IPS DF 6.9 (cell line): Measurements from ENCODE around the gene OBSCN.

Source experiments
- DNase-seq: peaks from one replicate; pipeline ENCODE4 v3.0.0-alpha.2; 2013; ENCODE audit warnings: low read depth, low spot score
- H3K27ac ChIP-seq: one replicate; pipeline ENCODE4 v1.5.1; 2013; ENCODE audit warnings: low read length, control low read depth
- H3K27me3 ChIP-seq: 2 replicates; pipeline ENCODE4 v1.6.1; 2013; ENCODE audit warnings: mild to moderate bottlenecking, low read length; ENCODE audit not compliant: control insufficient read depth, insufficient read depth
- H3K36me3 ChIP-seq: 2 replicates; pipeline ENCODE4 v1.6.1; 2013; ENCODE audit warnings: low read length; ENCODE audit not compliant: control insufficient read depth, insufficient read depth
- H3K4me1 ChIP-seq: 2 replicates; pipeline ENCODE4 v1.6.1; 2013; ENCODE audit warnings: low read length; ENCODE audit not compliant: control insufficient read depth, insufficient read depth
- H3K4me3 ChIP-seq: 2 replicates; pipeline ENCODE4 v1.5.1; 2013; ENCODE audit warnings: mild to moderate bottlenecking, low read length
- H3K9me3 ChIP-seq: 2 replicates; pipeline ENCODE4 v1.6.1; 2013; ENCODE audit warnings: low read length, inconsistent platforms; ENCODE audit not compliant: control insufficient read depth, insufficient read depth
- WGBS: extraction: QIAGEN DNeasy Blood & Tissue Kit; methylation state at CpG from one replicate; pipeline ENCODE4 v1.1.7; 2013; ENCODE audit warnings: mixed read lengths, missing lambda C conversion rate; ENCODE audit not compliant: insufficient read length, insufficient coverage; 5-methylcytosine and 5-hydroxymethylcytosine counted together

Gene OBSCN

DNA sequence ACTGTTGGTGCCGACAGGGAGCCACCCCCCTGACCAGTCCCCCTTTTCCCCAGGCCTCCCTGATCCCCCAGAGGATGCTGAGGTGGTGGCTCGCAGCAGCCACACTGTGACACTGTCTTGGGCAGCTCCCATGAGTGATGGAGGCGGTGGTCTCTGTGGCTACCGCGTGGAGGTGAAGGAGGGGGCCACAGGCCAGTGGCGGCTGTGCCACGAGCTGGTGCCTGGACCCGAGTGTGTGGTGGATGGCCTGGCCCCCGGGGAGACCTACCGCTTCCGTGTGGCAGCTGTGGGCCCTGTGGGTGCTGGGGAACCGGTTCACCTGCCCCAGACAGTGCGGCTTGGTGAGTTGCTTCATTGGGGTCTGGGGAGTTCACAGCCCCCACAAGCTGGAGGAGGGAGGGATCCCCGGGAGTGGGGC, 109.6 kb downstream of the OBSCN start:
- no peak overlapping the region for H3K27ac ChIP-seq
- peaks cover 13% of the 10 kb centered on the region for H3K36me3 ChIP-seq
- no peaks in the 10 kb centered on the region; the same call in 1 of the 2 replicates for H3K4me1 ChIP-seq
- no peaks in the 10 kb centered on the region for H3K9me3 ChIP-seq
- H3K4me3 ChIP-seq: no peak overlapping the region
- no peak for DNase-seq
- no CpG with 5 or more reads among the region's 14 CpGs for WGBS
- H3K27me3 ChIP-seq: no peaks in the 10 kb centered on the region

DNA sequence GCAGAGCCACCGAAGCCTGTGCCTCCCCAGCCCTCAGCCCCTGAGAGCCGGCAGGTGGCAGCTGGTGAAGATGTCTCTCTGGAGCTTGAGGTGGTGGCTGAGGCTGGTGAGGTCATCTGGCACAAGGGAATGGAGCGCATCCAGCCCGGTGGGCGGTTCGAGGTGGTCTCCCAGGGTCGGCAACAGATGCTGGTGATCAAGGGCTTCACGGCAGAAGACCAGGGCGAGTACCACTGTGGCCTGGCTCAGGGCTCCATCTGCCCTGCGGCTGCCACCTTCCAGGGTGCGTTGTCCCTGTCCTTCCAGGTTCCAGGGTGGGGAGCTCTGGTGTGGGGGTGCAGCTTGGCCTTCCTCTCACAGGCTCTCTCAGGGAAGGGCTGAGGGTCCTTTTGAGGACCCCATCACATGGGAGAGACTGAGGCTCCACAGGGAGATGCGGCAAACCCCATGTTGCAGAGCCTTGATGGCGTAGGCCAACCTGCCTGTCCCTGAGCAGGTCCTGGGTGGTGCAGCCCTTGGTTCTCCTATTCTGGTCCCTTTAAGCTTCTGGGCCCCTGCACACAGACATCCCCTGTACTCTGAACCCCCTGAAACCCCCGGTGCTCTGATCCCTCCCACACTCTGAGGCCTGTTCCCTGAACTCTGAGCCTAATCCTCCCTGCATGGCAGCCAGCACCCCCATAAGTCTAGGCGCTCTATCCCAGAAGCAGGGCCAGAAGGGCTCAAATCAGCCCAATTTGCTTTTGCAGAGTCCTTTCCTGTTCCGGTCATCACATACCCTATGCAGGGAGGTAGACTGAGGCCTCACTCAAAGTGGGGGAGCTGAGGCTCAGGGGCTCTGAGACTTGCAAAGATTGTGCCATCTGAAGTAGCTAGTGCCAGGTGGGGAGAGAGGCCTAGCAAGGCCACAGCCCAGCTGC, 110.3 kb downstream of the OBSCN start:
- no peaks in the 10 kb centered on the region; the same call in 1 of the 2 replicates for H3K4me1 ChIP-seq
- H3K9me3 ChIP-seq: no peaks in the 10 kb centered on the region
- H3K36me3 ChIP-seq: peaks cover 13% of the 10 kb centered on the region
- H3K27me3 ChIP-seq: no peaks in the 10 kb centered on the region
- no peak overlapping the region for H3K4me3 ChIP-seq
- H3K27ac ChIP-seq: no peak overlapping the region
- no CpG with 5 or more reads among the region's 16 CpGs for WGBS
- no peak for DNase-seq

DNA sequence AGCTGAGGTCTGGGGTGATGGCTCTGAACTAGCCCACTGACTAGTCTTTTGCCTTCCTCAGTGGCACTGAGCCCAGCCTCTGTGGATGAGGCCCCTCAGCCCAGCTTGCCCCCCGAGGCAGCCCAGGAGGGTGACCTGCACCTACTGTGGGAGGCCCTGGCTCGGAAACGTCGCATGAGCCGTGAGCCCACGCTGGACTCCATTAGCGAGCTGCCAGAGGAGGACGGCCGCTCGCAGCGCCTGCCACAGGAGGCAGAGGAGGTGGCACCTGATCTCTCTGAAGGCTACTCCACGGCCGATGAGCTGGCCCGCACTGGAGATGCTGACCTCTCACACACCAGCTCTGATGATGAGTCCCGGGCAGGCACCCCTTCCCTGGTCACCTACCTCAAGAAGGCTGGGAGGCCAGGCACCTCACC, 111.0 kb downstream of the OBSCN start:
- H3K4me3 ChIP-seq: no peak overlapping the region
- WGBS: no CpG with 5 or more reads among the region's 15 CpGs
- H3K36me3 ChIP-seq: peaks cover 16% of the 10 kb centered on the region
- no peaks in the 10 kb centered on the region; the same call in 1 of the 2 replicates for H3K4me1 ChIP-seq
- no peaks in the 10 kb centered on the region for H3K9me3 ChIP-seq
- no peak overlapping the region for H3K27ac ChIP-seq
- no peaks in the 10 kb centered on the region for H3K27me3 ChIP-seq
- DNase-seq: no peak

GRCh38 chr1:228319352-228320088, 111.7 kb downstream of the OBSCN start:
- Histone ChIP-seq H3K4me1 (no peaks in the 10 kb centered on the region; the same call in 1 of the 2 replicates), H3K9me3 (no peaks in the 10 kb centered on the region), H3K27me3 (no peaks in the 10 kb centered on the region), H3K36me3 (peaks cover 16% of the 10 kb centered on the region), H3K27ac (no peak overlapping the region), H3K4me3 (no peak overlapping the region)
- 100% methylated on average over 1 of the region's 4 CpGs for WGBS
- DNase-seq: no peak

DNA sequence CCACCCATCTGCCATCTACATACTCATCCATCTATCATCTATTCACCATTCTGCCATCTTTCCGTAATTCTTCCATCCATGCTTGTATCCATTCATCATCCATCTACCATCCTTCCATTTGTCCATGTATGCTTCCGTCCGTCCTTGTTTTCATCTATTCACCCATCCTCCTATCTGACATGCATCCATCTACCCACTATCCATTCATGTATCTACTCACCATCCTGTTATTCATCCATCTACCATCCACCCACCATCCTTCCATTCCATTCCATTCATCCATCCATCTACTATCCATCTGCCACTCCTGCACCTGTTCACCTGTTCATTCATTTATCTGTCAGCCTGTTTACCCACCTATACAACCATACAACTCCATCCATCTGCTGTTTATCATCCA, 112.5 kb downstream of the OBSCN start:
- Histone ChIP-seq H3K9me3 (no peaks in the 10 kb centered on the region), H3K4me3 (no peak overlapping the region), H3K27ac (no peak overlapping the region), H3K27me3 (no peaks in the 10 kb centered on the region), H3K4me1 (no peaks in the 10 kb centered on the region; the same call in 1 of the 2 replicates), H3K36me3 (peaks cover 16% of the 10 kb centered on the region)
- DNase-seq: no peak
- 100% methylated on average over 1 of the region's 3 CpGs for WGBS

GRCh38 chr1:228321435-228321834, 113.6 kb downstream of the OBSCN start:
- Histone ChIP-seq H3K4me3 (no peak overlapping the region), H3K9me3 (no peaks in the 10 kb centered on the region), H3K36me3 (peaks cover 16% of the 10 kb centered on the region), H3K27me3 (no peaks in the 10 kb centered on the region), H3K4me1 (no peaks in the 10 kb centered on the region; the same call in 1 of the 2 replicates), H3K27ac (no peak overlapping the region)
- DNase-seq: no peak
- no CpG with 5 or more reads among the region's 11 CpGs for WGBS

GRCh38 chr1:228321895-228322294, 114.1 kb downstream of the OBSCN start:
- Histone ChIP-seq H3K27me3 (no peaks in the 10 kb centered on the region), H3K36me3 (peaks cover 13% of the 10 kb centered on the region), H3K27ac (no peak overlapping the region), H3K9me3 (no peaks in the 10 kb centered on the region), H3K4me1 (no peaks in the 10 kb centered on the region; the same call in 1 of the 2 replicates), H3K4me3 (no peak overlapping the region)
- DNase-seq: no peak
- no CpG with 5 or more reads among the region's 15 CpGs for WGBS

DNA sequence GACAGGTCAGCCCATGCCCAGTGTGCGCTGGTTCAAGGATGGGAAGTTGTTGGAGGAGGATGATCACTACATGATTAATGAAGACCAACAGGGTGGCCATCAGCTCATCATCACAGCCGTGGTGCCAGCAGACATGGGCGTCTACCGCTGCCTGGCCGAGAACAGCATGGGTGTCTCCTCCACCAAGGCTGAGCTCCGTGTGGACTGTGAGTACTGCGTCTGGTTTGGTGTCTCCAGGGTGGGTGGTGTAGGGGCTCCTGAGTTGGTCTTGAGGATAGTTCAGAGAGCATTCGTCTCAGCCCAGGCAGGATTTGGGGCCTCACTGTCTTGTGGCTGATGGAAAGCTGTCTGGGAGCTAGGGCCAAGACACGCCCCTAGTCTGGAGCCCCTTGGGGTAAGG, 115.6 kb downstream of the OBSCN start:
- Histone ChIP-seq H3K4me3 (no peak overlapping the region), H3K4me1 (no peaks in the 10 kb centered on the region), H3K36me3 (peaks cover 13% of the 10 kb centered on the region), H3K27me3 (no peaks in the 10 kb centered on the region), H3K27ac (no peak overlapping the region), H3K9me3 (no peaks in the 10 kb centered on the region)
- WGBS: no CpG with 5 or more reads among the region's 9 CpGs
- DNase-seq: no peak

GRCh38 chr1:228325267-228325666, 117.4 kb downstream of the OBSCN start:
- Histone ChIP-seq H3K9me3 (no peaks in the 10 kb centered on the region), H3K27ac (no peak overlapping the region), H3K4me3 (no peak overlapping the region), H3K27me3 (no peaks in the 10 kb centered on the region), H3K4me1 (no peaks in the 10 kb centered on the region), H3K36me3 (peaks cover 6% of the 10 kb centered on the region)
- no CpG with 5 or more reads among the region's 1 CpG for WGBS
- no peak for DNase-seq

DNA sequence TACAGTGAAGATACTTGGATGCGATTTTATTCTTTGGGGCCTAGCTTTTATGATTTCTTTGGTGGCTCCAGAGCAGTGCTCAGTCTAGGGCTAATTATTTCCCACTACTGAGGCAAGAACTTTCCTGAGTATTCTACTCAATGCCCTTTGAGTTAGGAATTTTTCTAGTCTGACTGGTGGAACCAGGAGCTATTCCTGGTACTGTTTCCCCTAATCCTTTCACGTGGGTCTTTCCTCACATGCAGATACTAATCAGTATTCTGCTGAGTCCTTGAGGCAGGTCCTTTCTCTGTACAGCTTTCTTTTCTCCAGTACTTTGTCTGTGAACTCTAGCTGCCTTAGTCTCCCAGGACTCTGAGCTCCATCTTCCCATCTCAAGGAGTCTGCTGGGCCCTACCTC, 122.0 kb downstream of the OBSCN start:
- Histone ChIP-seq H3K4me1 (no peaks in the 10 kb centered on the region), H3K27ac (no peak overlapping the region), H3K27me3 (no peaks in the 10 kb centered on the region), H3K4me3 (no peak overlapping the region), H3K9me3 (no peaks in the 10 kb centered on the region), H3K36me3 (peaks cover 2% of the 10 kb centered on the region; the same call in 1 of the 2 replicates)
- DNase-seq: no peak
- no CpG with 5 or more reads among the region's 2 CpGs for WGBS
